H9 (cell line): Measurements from ENCODE around the gene NKAIN1. TPM values are rescaled to one million over a fixed set of nuclear protein-coding genes. Genes with fewer than 3 reads are reported as not detected.

ENCODE experiments used
- DNase-seq: peaks from one replicate; pipeline ENCODE4 v3.0.0-alpha.2; 2017
- H2AFZ ChIP-seq: one replicate; pipeline ENCODE4 v1.6.1; 2013; ENCODE audit warnings: mild to moderate bottlenecking, low read length, control low read depth, moderate library complexity
- H2AK5ac ChIP-seq: 2 replicates; pipeline ENCODE4 v1.6.1; 2013; ENCODE audit warnings: low read length, control low read depth, mixed read lengths; ENCODE audit not compliant: insufficient read length
- H2BK120ac ChIP-seq: one replicate; pipeline ENCODE4 v1.6.1; 2013; ENCODE audit warnings: low read depth, mild to moderate bottlenecking, low read length, control low read depth, inconsistent platforms; ENCODE audit not compliant: poor library complexity, severe bottlenecking
- H2BK12ac ChIP-seq: 2 replicates; pipeline ENCODE4 v1.6.1; 2013; ENCODE audit warnings: low read length, control low read depth, mixed read lengths, low read depth; ENCODE audit not compliant: insufficient read length
- H2BK15ac ChIP-seq: 2 replicates; pipeline ENCODE4 v1.6.1; 2013; ENCODE audit warnings: low read depth, low read length, control low read depth
- H2BK20ac ChIP-seq: one replicate; pipeline ENCODE4 v1.6.1; 2013; ENCODE audit warnings: low read depth, mild to moderate bottlenecking, low read length, control low read depth, inconsistent platforms; ENCODE audit not compliant: poor library complexity, severe bottlenecking
- H2BK5ac ChIP-seq: 2 replicates; pipeline ENCODE4 v1.6.1; 2013; ENCODE audit warnings: low read length, control low read depth, mixed read lengths; ENCODE audit not compliant: insufficient read length
- H3K14ac ChIP-seq: 2 replicates; pipeline ENCODE4 v1.6.1; 2013; ENCODE audit warnings: low read length, control low read depth; ENCODE audit not compliant: insufficient read depth
- H3K18ac ChIP-seq: 2 replicates; pipeline ENCODE4 v1.6.1; 2013; ENCODE audit warnings: low read depth, mild to moderate bottlenecking, mixed read lengths, low read length, control low read depth; ENCODE audit not compliant: insufficient read length
- H3K23ac ChIP-seq: 2 replicates; pipeline ENCODE4 v1.6.1; 2013; ENCODE audit warnings: low read length, control low read depth, mixed read lengths, low read depth; ENCODE audit not compliant: insufficient read length
- H3K23me2 ChIP-seq: 2 replicates; pipeline ENCODE4 v1.6.1; 2013; ENCODE audit warnings: low read depth, mild to moderate bottlenecking, mixed read lengths, low read length, control low read depth; ENCODE audit not compliant: insufficient read length, poor library complexity, severe bottlenecking
- H3K27ac ChIP-seq: 2 replicates; pipeline ENCODE4 v1.5.1; 2013; ENCODE audit warnings: low read length, control low read depth, mixed read lengths, low read depth; ENCODE audit not compliant: insufficient read length
- H3K27me3 ChIP-seq: 2 replicates; pipeline ENCODE4 v1.6.1; 2013; ENCODE audit warnings: low read length, control low read depth, inconsistent platforms; ENCODE audit not compliant: insufficient read depth
- H3K4ac ChIP-seq: 2 replicates; pipeline ENCODE4 v1.6.1; 2013; ENCODE audit warnings: low read depth, mild to moderate bottlenecking, control low read depth, inconsistent platforms, low read length, moderate library complexity
- H3K4me1 ChIP-seq: 2 replicates; pipeline ENCODE4 v1.6.1; 2013; ENCODE audit warnings: low read length, control low read depth, inconsistent platforms; ENCODE audit not compliant: insufficient read depth
- H3K4me2 ChIP-seq: 2 replicates; pipeline ENCODE4 v1.6.1; 2013; ENCODE audit warnings: low read length, control low read depth, mixed read lengths; ENCODE audit not compliant: insufficient read length, insufficient read depth
- H3K56ac ChIP-seq: 2 replicates; pipeline ENCODE4 v1.6.1; 2013; ENCODE audit warnings: low read depth, mild to moderate bottlenecking, mixed read lengths, low read length, control low read depth; ENCODE audit not compliant: insufficient read length
- H3K79me1 ChIP-seq: 2 replicates; pipeline ENCODE4 v1.6.1; 2013; ENCODE audit warnings: low read depth, mild to moderate bottlenecking, moderate library complexity, low read length, control low read depth, inconsistent platforms; ENCODE audit not compliant: insufficient read depth, poor library complexity, severe bottlenecking
- H3K79me2 ChIP-seq: 2 replicates; pipeline ENCODE4 v1.6.1; 2013; ENCODE audit warnings: low read length, control low read depth, inconsistent platforms; ENCODE audit not compliant: insufficient read depth
- H3K9ac ChIP-seq: 2 replicates; pipeline ENCODE4 v1.6.1; 2013; ENCODE audit warnings: low read length, control low read depth, mixed read lengths; ENCODE audit not compliant: insufficient read length; ENCODE audit errors: extremely low read depth
- H3K9me3 ChIP-seq: one replicate; pipeline ENCODE4 v1.6.1; 2013; ENCODE audit warnings: low read depth, low read length, inconsistent platforms; ENCODE audit not compliant: control insufficient read depth
- H3T11ph ChIP-seq: one replicate; pipeline ENCODE4 v1.6.1; 2013; ENCODE audit warnings: mild to moderate bottlenecking, low read length, control low read depth, inconsistent platforms
- H4K20me1 ChIP-seq: one replicate; pipeline ENCODE4 v1.6.1; 2013; ENCODE audit not compliant: control insufficient read depth, insufficient read length, insufficient read depth
- H4K5ac ChIP-seq: 2 replicates; pipeline ENCODE4 v1.6.1; 2013; ENCODE audit warnings: low read depth, mild to moderate bottlenecking, mixed read lengths, low read length, control low read depth; ENCODE audit not compliant: insufficient read length
- H4K8ac ChIP-seq: replicated peaks from 2 replicates; pipeline ENCODE4 v1.6.1; 2013; ENCODE audit warnings: low read length, control low read depth, mixed read lengths, low read depth; ENCODE audit not compliant: insufficient read length
- H4K91ac ChIP-seq: 2 replicates; pipeline ENCODE4 v1.6.1; 2013; ENCODE audit warnings: low read depth, mild to moderate bottlenecking, moderate library complexity, mixed read lengths, low read length, control low read depth; ENCODE audit not compliant: insufficient read length
- H3K27ac Mint-ChIP-seq, 3 experiments: 2 replicates in 2 of 3; 3 replicates in 1 of 3; pipeline ENCODE4 v1.8.0; 2020 to 2021; ENCODE audit warnings: mixed read lengths in 3 of 3, mild to moderate bottlenecking in 1 of 3, moderate library complexity in 1 of 3
- H3K27me3 Mint-ChIP-seq: 2 replicates; pipeline ENCODE4 v1.8.0; 2021; ENCODE audit warnings: low read depth, mild to moderate bottlenecking, moderate library complexity, mixed read lengths
- H3K36me3 Mint-ChIP-seq, 3 experiments: 2 replicates in 2 of 3; 3 replicates in 1 of 3; pipeline ENCODE4 v1.8.0; 2020 to 2021; ENCODE audit warnings: low read depth in 3 of 3, mixed read lengths in 3 of 3; ENCODE audit not compliant: insufficient read depth in 1 of 3
- H3K4me1 Mint-ChIP-seq, 2 experiments: 2 replicates each; pipeline ENCODE4 v1.8.0; 2020; ENCODE audit warnings: mixed read lengths in 2 of 2
- H3K4me3 Mint-ChIP-seq, 2 experiments: 2 replicates in 1 of 2; 3 replicates in 1 of 2; pipeline ENCODE4 v1.8.0; 2020 to 2021; ENCODE audit warnings: mild to moderate bottlenecking in 2 of 2, mixed read lengths in 2 of 2, moderate library complexity in 1 of 2
- H3K9me3 Mint-ChIP-seq, 2 experiments: 2 replicates in 1 of 2; 3 replicates in 1 of 2; pipeline ENCODE4 v1.8.0; 2020; ENCODE audit warnings: mild to moderate bottlenecking in 2 of 2, mixed read lengths in 2 of 2, moderate library complexity in 1 of 2
- WGBS: extraction: QIAGEN DNeasy Blood & Tissue Kit; methylation state at CpG from one replicate; pipeline ENCODE4 v1.1.7; 2013; ENCODE audit warnings: missing lambda C conversion rate, low lambda C conversion rate, mixed read lengths; ENCODE audit not compliant: insufficient read length; ENCODE audit errors: extremely low coverage; 5-methylcytosine and 5-hydroxymethylcytosine counted together
- total RNA-seq: library from RNA; stranded (reverse); gene quantifications from 2 replicates; pipeline ENCODE4 v1.2.1, GENCODE V29; 2021
- TF ChIP-seq, protein P1 (sequence below): fragments of 200-600 bp; sonication (generic); conservative IDR thresholded peaks from 3 replicates; pipeline ENCODE4 v1.8.0; 2021; ENCODE audit warnings: antibody characterized with exemption, mild to moderate bottlenecking

NKAIN1 gene
- total RNA-seq, 1 experiment from 2014 or later = 25.6 TPM

- no peak overlapping the region for H3K27ac ChIP-seq
- no peak overlapping the region for H4K91ac ChIP-seq
- Mint-ChIP-seq H3K9me3 (no peaks in the 10 kb centered on the region), H3K4me3 (no peak overlapping the region), H3K27me3 (peaks cover 3% of the 10 kb centered on the region; the same call in 1 of the 2 replicates), H3K36me3 (peaks cover 5 to 19% (median 13%) of the 10 kb centered on the region in 3 experiments), H3K27ac (no peak overlapping the region), H3K4me1 (peaks cover 2% of the 10 kb centered on the region in 2 experiments; a peak in 1 of 4 replicates)
- no peak for DNase-seq
- no peak overlapping the region for H4K8ac ChIP-seq
- no peak overlapping the region for H3T11ph ChIP-seq
- H3K9ac ChIP-seq = no peak overlapping the region
- TF ChIP-seq, protein P1, sequence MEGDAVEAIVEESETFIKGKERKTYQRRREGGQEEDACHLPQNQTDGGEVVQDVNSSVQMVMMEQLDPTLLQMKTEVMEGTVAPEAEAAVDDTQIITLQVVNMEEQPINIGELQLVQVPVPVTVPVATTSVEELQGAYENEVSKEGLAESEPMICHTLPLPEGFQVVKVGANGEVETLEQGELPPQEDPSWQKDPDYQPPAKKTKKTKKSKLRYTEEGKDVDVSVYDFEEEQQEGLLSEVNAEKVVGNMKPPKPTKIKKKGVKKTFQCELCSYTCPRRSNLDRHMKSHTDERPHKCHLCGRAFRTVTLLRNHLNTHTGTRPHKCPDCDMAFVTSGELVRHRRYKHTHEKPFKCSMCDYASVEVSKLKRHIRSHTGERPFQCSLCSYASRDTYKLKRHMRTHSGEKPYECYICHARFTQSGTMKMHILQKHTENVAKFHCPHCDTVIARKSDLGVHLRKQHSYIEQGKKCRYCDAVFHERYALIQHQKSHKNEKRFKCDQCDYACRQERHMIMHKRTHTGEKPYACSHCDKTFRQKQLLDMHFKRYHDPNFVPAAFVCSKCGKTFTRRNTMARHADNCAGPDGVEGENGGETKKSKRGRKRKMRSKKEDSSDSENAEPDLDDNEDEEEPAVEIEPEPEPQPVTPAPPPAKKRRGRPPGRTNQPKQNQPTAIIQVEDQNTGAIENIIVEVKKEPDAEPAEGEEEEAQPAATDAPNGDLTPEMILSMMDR = no peak
- no peak overlapping the region for H2AFZ ChIP-seq
- H3K23ac ChIP-seq = no peak overlapping the region
- H3K18ac ChIP-seq = no peak overlapping the region
- WGBS = no CpG with 5 or more reads among the region's 6 CpGs
- H2BK12ac ChIP-seq = no peak overlapping the region
- H3K4me1 ChIP-seq = no peaks in the 10 kb centered on the region
- H3K4me2 ChIP-seq = no peak overlapping the region
- no peaks in the 10 kb centered on the region for H3K27me3 ChIP-seq
- H4K20me1 ChIP-seq = peaks cover 2% of the 10 kb centered on the region
- H2AK5ac ChIP-seq = no peak overlapping the region
- no peak overlapping the region for H3K56ac ChIP-seq
- H2BK20ac ChIP-seq = no peak overlapping the region
- no peaks in the 10 kb centered on the region for H3K79me1 ChIP-seq
- no peak overlapping the region for H2BK120ac ChIP-seq
- H3K4ac ChIP-seq = no peak overlapping the region
- no peak overlapping the region for H2BK15ac ChIP-seq
- no peaks in the 10 kb centered on the region for H3K9me3 ChIP-seq
- H3K79me2 ChIP-seq = no peaks in the 10 kb centered on the region
- no peak overlapping the region for H2BK5ac ChIP-seq
- no peak overlapping the region for H3K14ac ChIP-seq
- no peak overlapping the region for H4K5ac ChIP-seq
- H3K23me2 ChIP-seq = peaks cover 3% of the 10 kb centered on the region
Observed at GRCh38 chr1:31183126-31183525, 56.6 kb downstream of the NKAIN1 start.
